Left lung (tissue), 10 donors: ENCODE results near the gene POLA2. TPM values are rescaled to one million over a fixed set of nuclear protein-coding genes. Genes with fewer than 3 reads are reported as not detected.
A peak's percentile ranks its signal among the peaks of the same experiment; 100 is the strongest.
"Not testable (repeated sequence)": the region's sequence is repeated elsewhere in the genome, so short reads cannot be mapped to it uniquely, and the experiment has no call there.

Experiments
- ATAC-seq: fragments of 200-7000 bp; cut with Tn5 transposase; one replicate; pipeline ENCODE4 v1.9.1; 2020; ENCODE audit warnings: moderate library complexity
- DNase-seq, 4 donors: peaks; one replicate each; pipeline ENCODE4 v3.0.0-alpha.2; 2013 to 2020
- H3K27ac ChIP-seq, 2 donors: fragments of 200-600 bp; sonication (generic) in 1 of 2; one replicate each; pipeline versions ENCODE4 v1.5.0 to v1.8.0; 2020 to 2021
- H3K27me3 ChIP-seq, 2 donors: fragments of 200-600 bp; sonication (generic) in 1 of 2; one replicate each; pipeline versions ENCODE4 v1.5.0 to v1.8.0; 2020 to 2021
- H3K36me3 ChIP-seq, 2 donors: fragments of 200-600 bp; sonication (generic) in 1 of 2; one replicate each; pipeline versions ENCODE4 v1.5.0 to v1.8.0; 2020 to 2021
- H3K4me1 ChIP-seq, 2 donors: fragments of 200-600 bp; one replicate each; pipeline ENCODE4 v1.8.0; 2021
- H3K4me3 ChIP-seq, 2 donors: fragments of 200-600 bp; sonication (generic) in 1 of 2; one replicate each; pipeline versions ENCODE4 v1.5.0 to v1.8.0; 2020 to 2021; ENCODE audit warnings: mild to moderate bottlenecking in 1 of 2
- H3K9me3 ChIP-seq, 2 donors: fragments of 200-600 bp; sonication (generic) in 1 of 2; one replicate each; pipeline versions ENCODE4 v1.5.0 to v1.8.0; 2020 to 2021
- intact Hi-C, 2 donors: fragments of 100-400 bp; cut with DNase I; formaldehyde crosslinking; loops; one replicate each; pipeline versions ENCODE4 v1.11.2 to v1.14.2; 2022
- polyA plus RNA-seq, 6 donors: library from polyadenylated mRNA; unstranded; fragments of 120-200 nt; gene quantifications; one replicate each; pipeline ENCODE4 v1.2.1, GENCODE V29; 2013; ENCODE audit not compliant: insufficient read length in 6 of 6
- total RNA-seq, 2 donors: library from RNA; stranded (reverse); fragmentation: NEBNext Ultra II Directional; extraction: Animal tissue kit (Norgen Biotek cat#: 25700); gene quantifications; one replicate each; pipeline ENCODE4 v1.2.1, GENCODE V29; 2021
- TF ChIP-seq, protein P1 (sequence below), 2 donors: fragments of 200-600 bp; sonication (generic) in 1 of 2; IDR thresholded peaks; one replicate each; pipeline versions ENCODE4 v1.5.0 to v1.8.0; 2021; ENCODE audit warnings: antibody characterized with exemption in 2 of 2
- donor health status: DM: no; HTN: yes; CAD: no.
- donor health status: DM: no; HTN: no; CAD: no.

POLA2 gene
- total and polyA plus RNA-seq, 8 donors, result 9.4 to 30.2 (median 21.1) TPM

DNA sequence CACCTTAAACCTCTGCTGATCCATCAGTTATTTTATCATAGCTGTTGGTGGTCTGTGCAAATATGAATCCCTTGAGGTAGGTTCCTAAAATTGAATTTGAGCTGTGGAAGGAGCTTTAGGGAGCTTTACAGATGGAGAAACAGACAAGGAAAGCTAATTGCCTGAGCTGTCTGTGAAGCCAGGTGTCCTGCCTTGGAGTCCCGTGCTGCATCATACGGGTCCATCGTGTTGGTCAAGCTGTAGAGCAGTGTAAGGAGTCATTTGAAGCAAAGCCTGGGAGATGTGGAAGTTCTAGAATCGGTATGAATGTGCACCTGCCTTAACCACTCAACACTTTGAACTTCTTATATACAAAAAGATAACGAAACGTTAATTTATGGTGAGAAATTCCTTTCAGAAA is 1.0 kb downstream of the POLA2 start:
- TF ChIP-seq, protein P1, sequence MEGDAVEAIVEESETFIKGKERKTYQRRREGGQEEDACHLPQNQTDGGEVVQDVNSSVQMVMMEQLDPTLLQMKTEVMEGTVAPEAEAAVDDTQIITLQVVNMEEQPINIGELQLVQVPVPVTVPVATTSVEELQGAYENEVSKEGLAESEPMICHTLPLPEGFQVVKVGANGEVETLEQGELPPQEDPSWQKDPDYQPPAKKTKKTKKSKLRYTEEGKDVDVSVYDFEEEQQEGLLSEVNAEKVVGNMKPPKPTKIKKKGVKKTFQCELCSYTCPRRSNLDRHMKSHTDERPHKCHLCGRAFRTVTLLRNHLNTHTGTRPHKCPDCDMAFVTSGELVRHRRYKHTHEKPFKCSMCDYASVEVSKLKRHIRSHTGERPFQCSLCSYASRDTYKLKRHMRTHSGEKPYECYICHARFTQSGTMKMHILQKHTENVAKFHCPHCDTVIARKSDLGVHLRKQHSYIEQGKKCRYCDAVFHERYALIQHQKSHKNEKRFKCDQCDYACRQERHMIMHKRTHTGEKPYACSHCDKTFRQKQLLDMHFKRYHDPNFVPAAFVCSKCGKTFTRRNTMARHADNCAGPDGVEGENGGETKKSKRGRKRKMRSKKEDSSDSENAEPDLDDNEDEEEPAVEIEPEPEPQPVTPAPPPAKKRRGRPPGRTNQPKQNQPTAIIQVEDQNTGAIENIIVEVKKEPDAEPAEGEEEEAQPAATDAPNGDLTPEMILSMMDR (IDR thresholded peaks at IDR 0.05), result no peak
- peak overlapping the region; percentile 88 to 94 for H3K27ac ChIP-seq

DNA sequence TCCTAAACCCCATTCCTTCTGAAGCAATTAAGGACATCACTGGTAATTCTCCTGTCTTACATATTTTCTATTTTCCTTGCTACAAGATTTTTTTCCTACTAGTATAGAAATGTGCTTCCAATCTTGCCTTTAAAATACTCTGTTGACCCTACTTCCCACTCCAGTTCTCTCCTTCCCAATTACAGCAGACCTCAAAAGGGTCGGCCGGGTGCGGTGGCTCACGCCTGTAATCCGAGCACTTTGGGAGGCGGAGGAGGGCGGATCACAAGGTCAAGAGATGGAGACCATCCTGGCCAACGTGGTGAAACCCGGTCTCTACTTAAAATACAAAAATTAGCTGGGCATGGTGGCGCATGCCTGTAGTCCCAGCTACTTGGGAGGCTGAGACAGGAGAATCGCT is 3.0 kb downstream of the POLA2 start:
- ATAC-seq, H3K4me3 ChIP-seq, H3K9me3 ChIP-seq, H3K27me3 ChIP-seq, intact Hi-C loops, H3K27ac ChIP-seq, DNase-seq: not testable (repeated sequence)
- Histone ChIP-seq H3K4me1 (peaks cover 11 to 36% of the 10 kb centered on the region in 2 donors), H3K36me3 (peaks cover 0 to 40% of the 10 kb centered on the region in 2 donors)

More for the DNA sequence above, 1.0 kb downstream of the POLA2 start:
- no peaks in the 10 kb centered on the region for H3K9me3 ChIP-seq
- intact Hi-C loops, result no loop called here
- H3K36me3 ChIP-seq, result peaks cover 0 to 25% of the 10 kb centered on the region in 2 donors
- peak overlapping the region; percentile 82 to 85 for H3K4me3 ChIP-seq
- H3K4me1 ChIP-seq, result peaks cover 7 to 32% of the 10 kb centered on the region in 2 donors
- DNase-seq, result no peak
- no peak for ATAC-seq
- no peaks in the 10 kb centered on the region for H3K27me3 ChIP-seq

DNA sequence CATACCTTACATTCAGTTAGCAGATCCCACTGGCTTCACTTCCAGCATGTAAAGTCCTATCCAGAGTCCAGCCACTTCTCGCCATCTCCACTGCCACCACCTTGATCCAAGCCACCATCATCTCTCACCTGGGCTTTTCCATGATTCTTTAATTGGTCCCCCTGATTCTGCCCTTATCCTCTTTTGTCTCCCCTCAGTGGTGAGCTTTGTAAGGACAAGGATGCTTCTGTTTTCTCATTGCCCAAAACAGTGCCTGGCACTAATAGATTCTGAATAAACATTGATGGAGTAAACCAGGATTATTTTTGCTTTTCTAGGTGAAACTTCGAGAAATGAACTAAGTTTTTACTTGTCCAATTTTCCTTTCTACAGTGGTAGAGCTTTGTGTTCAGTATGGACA is 4.4 kb downstream of the POLA2 start:
- peaks cover 11 to 32% of the 10 kb centered on the region in 2 donors for H3K4me1 ChIP-seq
- TF ChIP-seq, protein P1 (IDR thresholded peaks at IDR 0.05), result no peak
- no peak overlapping the region for H3K4me3 ChIP-seq

DNA sequence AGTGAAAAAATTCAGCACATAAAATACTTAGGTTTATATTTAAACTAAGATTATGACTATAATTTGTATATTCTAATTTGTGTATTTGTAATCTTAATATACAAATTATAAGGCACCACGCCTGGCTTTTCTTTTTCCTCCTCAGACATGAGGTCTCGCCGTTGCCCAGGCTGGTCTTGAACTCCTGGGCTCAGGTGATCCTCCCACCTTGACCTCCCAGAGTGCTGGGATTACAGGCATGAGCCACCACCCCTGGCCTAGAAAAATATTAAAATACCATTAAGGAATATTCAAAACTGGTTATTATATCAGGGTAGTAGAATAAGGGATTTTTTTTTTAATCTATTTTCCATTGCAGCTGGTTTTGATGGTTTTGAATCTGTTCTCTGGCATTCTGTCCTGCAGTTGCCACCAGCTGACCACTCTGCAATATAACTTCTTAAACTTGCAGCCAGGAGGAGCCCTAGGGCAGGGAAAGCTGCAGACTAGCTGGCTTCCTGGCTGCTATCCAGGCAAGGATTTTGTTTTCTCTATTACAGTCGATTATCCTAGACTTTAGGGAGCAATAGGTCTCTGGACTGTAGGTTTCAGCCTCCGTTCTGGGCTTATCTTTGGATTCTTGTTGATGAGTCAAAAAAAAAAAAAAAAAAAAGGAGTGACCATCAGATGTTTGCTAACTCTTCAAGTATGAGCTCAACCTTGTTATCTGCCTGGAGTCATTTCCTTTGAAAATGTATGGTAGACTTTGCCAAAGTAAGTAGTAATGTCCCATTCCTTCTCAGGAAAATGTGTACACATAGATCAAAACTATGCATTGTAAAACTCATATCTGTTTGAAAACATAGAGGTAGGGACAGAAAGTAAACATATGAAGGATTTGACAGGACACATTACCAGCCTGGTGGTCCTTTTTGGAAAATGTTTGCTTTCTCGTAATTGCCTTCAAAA is 13.2 kb downstream of the POLA2 start:
- TF ChIP-seq, protein P1 (IDR thresholded peaks at IDR 0.05), result peak; percentile 73 to 79
- intact Hi-C loops, result loop anchor here (5.0 to 10.0 kb wide), 2 partner anchors 50 to 52 kb away; no protein-coding TSS in a partner anchor
- Histone ChIP-seq H3K4me1 (peaks cover 10 to 33% of the 10 kb centered on the region in 2 donors), H3K27ac (peak overlapping the region; percentile 21 to 30), H3K27me3 (no peaks in the 10 kb centered on the region), H3K36me3 (peaks cover 0 to 25% of the 10 kb centered on the region in 2 donors), H3K9me3 (no peaks in the 10 kb centered on the region), H3K4me3 (no peak overlapping the region)
- ATAC-seq (peak; percentile 95), DNase-seq (peak in 3 of 4 donors; percentile 70 to 87 (median 82))

More for the DNA sequence above, 4.4 kb downstream of the POLA2 start:
- H3K27me3 ChIP-seq, result no peaks in the 10 kb centered on the region
- intact Hi-C loops, result no loop called here
- ATAC-seq (no peak), DNase-seq (no peak)
- H3K27ac ChIP-seq, result no peak overlapping the region
- H3K36me3 ChIP-seq, result peaks cover 0 to 52% of the 10 kb centered on the region in 2 donors
- no peaks in the 10 kb centered on the region for H3K9me3 ChIP-seq

DNA sequence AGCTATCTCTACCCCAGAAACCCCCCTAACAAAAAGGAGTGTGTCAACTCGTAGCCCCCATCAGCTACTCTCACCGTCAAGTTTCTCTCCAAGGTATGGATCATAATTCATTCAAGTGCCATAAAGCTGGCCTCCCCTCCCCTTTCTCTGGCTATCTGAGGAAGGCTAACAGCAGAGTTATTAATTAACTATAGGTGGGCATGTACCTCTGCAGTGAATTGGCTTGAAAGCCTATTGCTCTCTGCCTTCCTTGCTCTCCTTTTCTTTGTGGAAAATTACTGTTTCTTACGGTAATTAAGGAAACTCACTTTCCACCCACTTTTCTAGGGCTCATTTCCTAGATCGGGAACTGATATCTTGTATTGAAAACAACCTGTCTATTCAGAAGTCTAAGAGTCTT is 14.1 kb downstream of the POLA2 start:
- intact Hi-C loops, result loop anchor here (5.0 to 10.0 kb wide), 2 partner anchors 49 to 51 kb away; no protein-coding TSS in a partner anchor
- Histone ChIP-seq H3K27me3 (no peaks in the 10 kb centered on the region), H3K9me3 (no peaks in the 10 kb centered on the region), H3K4me1 (peaks cover 10 to 42% of the 10 kb centered on the region in 2 donors), H3K4me3 (no peak overlapping the region), H3K27ac (no peak overlapping the region), H3K36me3 (peaks cover 0 to 20% of the 10 kb centered on the region in 2 donors)
- ATAC-seq (peak; percentile 10), DNase-seq (no peak)
- TF ChIP-seq, protein P1 (IDR thresholded peaks at IDR 0.05), result no peak
